Endometrial microvascular endothelial cells (primary cell): ENCODE results near the gene PSMG1. TPM values are rescaled to one million over a fixed set of nuclear protein-coding genes. Genes with fewer than 3 reads are reported as not detected.
"Not testable (repeated sequence)": the region's sequence is repeated elsewhere in the genome, so short reads cannot be mapped to it uniquely, and the experiment has no call there.

Experiments used
- in situ Hi-C: cut with HindIII; loops from 2 replicates; pipeline ENCODE4 v1.10.0; 2017; ENCODE audit warnings: low sequenced_read_pairs, low pct_unique_long_range_greater_than_20kb; ENCODE audit errors: inconsistent ontology term
- total RNA-seq: library from RNA; depleted of rRNA; stranded (reverse); fragments of >200 nt; gene quantifications from one replicate; pipeline ENCODE4 v1.2.3, GENCODE V29; 2015; ENCODE audit errors: inconsistent ontology term

The PSMG1 gene, protein sequence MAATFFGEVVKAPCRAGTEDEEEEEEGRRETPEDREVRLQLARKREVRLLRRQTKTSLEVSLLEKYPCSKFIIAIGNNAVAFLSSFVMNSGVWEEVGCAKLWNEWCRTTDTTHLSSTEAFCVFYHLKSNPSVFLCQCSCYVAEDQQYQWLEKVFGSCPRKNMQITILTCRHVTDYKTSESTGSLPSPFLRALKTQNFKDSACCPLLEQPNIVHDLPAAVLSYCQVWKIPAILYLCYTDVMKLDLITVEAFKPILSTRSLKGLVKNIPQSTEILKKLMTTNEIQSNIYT
- 99.0 TPM for total RNA-seq

DNA sequence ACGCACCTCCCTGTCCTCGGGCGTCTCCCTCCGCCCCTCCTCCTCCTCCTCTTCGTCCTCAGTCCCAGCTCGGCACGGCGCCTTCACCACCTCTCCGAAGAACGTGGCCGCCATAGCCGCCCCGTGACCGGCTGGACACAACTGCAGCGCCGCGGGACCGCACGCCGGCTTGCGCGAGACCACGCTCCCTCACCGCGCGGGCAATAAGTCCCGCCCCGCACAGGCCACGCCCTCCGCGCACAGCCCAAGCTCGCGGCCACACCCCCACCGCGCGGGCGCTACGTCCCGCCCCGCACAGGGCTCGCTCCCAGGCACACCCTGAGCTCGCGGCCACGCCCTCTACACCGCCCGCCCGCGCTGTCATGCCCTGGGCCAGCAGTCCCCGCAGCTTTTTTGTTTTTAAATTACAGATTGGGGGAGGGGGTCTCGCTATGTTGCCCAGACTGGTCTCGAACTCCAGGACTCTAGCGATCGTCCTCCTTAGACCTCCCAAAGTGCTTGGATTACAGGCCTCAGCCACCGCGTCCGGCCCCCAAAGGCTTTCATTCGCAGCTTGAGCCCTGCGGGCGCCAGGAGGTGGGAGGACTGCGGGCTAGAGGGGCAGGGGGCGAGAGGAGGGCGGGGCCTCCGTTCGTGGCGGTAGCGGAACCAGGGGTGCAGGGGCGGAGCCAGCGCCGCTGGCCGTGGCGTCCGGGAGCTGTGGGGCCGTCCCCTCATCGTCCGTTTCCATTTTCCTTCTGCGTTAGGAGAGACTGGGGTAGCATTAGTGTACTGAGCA is at the start of gene PSMG1:
Gene PSMG1 (minus strand): TSS at position 180 of the 778 bp plus-strand sequence. CDS start 66 bp downstream, at position 114.
- in situ Hi-C loops = no loop called here

DNA sequence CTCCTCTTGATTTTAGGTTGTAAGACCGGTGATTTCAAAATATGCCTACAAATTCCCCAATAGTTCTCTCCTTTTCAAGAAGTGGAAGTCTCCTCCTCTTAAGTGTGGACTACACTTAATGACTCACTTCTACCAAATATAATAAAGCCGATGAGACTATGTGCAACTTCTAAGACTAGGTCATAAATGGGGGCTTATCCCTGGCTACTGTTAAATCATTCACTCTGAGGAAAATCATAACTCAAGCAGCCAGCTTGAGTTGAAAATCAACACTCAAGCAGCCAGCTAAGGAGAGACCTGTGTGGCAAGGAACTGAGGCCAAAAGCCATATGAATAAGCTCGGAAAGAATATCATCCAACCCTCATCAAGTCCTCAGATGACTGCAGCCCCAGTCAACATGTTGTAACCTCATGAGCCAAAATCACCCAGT is 49.6 kb upstream of the PSMG1 start:
- in situ Hi-C loops = no loop called here

DNA sequence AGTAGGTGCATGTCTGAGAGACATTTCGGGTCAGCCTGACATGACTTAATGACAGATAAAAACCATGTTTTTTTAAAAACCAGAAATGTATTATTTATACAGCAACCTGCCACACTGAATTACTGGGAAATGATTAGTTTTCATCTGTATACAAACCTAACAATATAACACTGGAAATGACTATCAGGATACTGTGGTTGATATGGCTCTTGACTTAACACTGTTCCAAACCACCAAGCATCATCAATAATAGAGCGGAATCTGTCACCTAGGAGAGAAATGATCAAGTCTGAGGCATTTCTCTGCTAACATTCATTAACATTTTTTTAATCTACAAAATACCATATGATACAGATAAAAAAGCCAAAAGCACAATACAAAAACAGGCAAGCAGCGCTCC is 41.7 kb upstream of the PSMG1 start:
- in situ Hi-C loops = no loop called here

DNA sequence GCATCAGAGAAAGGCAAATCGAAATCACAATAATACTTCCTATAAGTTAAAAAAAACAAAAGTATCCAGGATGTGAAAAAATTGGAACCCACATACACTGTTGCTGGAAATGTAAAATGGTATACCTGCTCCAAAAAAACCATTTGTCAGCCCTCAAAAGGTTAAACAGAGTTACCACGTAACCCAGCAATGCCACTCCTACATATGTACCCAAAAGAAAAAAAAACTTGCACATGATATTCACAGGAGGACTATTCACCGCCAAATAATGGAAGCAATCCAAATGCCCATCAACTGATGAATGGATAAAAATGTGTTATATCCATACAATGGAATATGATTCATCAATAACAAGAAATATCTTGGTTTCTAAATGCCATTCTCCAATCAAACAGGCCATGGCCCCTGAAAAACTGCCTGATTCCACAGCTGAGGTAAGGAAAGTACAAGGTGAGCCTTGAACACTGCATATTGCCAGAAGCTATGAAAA is 38.8 kb upstream of the PSMG1 start:
- in situ Hi-C loops = no loop called here

DNA sequence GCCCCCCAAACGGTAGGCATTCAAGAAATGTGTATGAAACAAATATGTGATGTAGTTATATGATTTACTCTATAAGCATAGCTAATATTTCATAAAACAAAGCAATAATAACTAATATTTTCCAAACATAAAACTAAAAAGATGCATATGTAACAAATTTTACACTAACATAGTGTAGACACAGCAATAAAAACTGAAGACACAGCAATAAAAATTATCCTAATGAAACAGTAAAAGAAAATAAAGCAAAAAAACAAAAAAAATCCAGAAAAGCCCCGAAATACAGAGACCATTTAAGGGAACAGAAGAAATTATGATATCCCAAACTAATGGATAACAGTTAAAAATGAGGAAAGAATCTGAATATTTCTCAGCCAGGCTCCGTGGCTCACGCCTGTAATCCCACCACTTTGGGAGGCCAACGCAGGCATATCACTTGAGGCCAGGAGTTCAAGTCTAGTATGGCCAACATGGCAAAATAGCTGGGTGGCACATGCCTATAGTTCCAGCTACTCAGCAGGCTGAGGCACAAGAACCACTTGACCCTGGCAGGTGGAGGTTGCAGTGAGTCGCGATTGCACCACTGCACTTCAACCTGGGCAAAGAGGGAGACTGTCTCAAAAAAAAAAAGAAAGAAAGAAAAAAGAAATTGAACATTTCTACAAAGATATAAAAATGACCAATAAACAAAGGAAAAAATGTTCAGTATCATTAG is 38.2 kb upstream of the PSMG1 start:
- in situ Hi-C loops = no loop called here

DNA sequence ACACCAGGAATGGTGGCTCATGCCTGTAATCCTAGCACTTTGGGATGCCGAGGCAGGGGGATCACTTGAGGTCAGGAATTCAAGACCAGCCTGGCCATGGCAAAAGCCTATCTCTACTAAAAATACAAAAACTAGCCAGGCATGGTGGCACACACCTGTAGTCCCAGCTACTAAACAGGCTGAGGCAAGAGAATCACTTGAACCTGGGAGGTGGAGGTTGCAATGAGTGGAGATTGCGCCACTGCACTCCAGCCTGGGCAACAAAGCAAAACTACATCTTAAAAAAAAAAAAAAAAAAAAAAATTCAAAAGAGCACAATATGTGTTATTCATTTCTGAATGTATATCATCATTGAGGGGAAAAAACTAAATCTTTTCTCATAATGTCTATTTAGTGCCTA is 37.6 kb upstream of the PSMG1 start:
- in situ Hi-C loops = not testable (repeated sequence)

DNA sequence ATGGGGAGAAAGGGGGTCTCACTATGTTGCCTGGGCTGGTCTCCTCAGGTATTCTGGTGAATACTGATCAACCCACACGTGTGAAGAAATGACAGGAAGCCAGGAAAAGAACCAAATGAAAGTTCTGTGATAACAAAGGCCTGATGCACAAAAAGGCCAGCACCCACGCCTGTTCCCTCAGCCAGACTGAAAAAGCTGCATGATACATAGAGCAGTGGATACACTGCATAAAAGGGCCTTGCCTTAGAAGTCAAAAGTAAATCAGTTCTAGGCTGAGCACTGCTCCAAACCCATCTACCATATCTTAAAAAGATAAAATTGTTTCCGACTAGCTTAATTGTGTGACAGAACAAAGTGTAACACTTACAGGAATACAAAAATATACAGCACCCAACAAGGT is 36.9 kb upstream of the PSMG1 start:
- in situ Hi-C loops = no loop called here

DNA sequence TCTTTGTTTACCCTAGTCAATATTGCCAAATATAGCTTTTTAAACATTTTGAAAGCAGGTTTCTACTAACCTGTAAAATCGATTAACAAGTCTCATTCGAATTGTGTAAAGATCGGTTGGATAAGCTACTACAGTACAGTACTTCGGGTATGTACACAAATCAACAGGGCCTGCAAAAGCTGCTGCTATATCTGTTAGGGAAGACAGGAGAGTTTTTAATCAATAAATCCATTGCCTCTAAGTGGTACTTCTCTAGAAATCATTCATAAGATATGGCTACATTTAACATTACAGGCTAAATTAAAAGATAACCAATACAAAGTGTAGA is 34.8 kb upstream of the PSMG1 start:
- in situ Hi-C loops = no loop called here

DNA sequence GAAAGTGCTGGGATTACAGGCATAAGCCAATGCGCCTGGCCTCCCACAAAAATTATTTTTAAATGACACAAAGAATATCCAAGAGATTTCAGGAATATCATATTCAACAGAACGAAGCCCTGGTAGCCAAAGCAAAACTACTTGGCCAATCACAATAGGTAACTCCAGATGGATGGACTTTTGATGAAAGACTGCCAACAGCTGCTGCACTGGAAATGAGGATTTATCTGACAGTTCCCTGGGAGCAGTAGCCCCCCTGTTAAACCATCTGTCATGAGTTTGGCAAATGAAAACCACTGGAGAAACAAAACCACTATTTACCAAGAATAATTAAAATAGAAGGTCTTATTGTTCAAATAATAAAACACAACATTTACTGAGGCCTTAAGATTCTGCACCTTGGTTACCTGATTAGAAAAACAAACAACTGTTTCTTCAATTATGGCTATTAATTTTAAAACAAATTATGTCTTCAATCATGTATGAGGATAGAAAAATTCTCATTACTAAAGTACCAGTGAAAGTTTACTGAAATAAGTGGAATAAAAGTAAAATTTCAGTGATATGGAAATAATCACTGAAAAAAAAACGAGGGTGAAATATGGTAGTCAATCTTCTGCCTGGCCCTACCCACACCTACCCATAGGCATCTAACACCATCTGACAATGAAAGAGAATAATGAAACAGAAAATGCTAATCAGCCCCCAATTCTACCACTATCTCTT is 34.3 kb upstream of the PSMG1 start:
- in situ Hi-C loops = no loop called here

DNA sequence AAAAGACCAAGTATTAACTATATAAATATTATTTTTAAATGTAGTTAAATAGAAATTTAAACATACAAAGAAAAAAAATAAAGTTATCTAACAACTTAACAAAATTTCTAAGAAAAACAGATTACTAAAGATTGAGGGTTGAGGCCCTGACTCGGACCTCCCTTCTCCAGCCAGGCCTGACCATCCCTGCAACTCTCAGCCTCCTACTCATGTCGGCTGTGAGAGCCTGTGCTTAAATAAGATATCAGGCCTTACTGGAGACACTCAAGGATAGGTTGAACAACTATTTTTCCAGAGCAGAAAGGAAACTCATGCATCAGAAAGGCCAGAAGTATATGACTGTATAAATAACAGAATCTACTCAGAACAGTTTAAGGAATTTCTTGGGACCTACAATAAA is 33.0 kb upstream of the PSMG1 start:
- in situ Hi-C loops = no loop called here

DNA sequence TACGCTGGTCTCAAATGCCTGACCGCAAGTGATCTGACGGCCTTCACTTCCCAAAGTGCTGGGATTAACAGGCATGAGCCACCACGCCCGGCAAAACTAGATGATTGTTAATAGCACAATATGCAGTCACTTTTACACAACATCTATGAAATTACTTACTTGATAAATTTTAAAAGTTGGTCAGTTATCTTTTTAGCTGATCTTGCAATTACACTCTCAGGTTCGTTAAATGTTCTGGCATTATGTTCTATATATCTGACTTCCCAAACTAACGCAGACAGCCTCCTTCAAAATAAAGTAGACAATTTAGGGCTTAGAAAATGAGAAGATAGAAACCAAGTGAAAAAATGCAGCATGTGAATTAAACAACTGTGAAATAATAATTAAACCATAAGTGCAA is 31.8 kb upstream of the PSMG1 start:
- in situ Hi-C loops = no loop called here

DNA sequence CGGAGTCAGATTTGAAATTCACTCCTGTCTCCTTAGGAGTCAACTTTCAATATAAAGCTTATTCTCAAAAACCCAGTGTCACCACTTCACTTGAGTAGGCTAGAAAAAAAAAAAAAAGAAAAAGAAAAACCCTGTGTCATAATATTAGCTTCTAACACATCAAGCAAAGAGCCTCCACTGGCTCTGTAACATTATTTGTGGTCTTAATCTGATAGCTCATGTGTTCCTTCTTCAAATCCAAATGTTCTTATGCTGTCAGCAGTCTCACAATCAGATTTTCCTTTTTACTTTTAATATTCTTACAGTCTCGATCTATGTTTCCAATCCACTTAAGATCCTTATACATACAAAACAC is 26.1 kb upstream of the PSMG1 start:
- in situ Hi-C loops = no loop called here

DNA sequence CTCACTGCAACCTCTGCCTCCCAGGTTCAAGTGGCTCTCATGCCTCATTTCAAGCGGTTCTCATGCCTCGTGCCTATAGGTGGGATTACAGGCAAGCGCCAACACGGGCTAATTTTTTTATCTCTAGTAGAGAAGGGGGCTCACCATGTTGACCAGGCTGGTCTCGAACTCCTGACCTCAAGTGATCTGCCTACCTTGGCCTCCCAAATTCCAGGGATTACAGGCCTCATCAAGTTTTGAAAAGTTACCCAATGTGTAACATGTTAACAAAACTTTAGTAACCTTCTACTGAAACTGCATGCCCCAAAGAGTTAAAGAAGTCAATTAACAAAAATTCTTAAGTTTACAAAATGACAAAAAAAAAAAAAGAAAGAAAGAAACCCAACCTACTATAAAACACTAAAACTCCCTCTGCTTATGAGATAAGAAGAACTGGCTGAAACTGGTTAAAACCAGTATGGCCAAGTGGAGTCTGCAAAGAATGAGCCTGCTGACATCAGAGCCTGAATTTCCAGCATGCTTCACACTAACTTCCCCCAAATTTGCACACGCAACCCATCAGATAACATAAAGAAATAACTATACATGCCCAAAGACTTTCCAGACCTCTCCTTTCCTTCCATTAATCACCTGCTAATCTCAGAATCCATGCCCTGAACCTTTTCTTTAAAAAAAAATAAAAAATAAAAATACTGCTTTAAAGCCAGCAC is 25.5 kb upstream of the PSMG1 start:
- in situ Hi-C loops = no loop called here

DNA sequence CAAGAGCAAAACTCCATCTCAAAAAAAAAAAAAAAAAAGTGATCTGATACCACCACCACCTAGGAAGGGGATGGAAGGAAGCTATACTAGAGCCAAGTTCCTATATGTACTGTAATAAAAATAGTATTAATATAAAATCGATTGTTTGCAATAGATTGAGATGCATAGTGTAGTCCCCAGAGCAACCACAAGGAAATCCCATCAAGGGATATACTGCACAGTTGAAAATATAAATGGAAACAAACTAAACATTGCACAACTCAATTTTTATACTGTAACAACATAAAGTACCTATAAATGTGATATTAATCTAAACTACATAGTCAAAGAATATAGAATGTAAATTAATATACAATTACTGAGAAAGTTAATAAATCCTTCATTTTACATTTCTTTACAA is 20.9 kb upstream of the PSMG1 start:
- in situ Hi-C loops = no loop called here

DNA sequence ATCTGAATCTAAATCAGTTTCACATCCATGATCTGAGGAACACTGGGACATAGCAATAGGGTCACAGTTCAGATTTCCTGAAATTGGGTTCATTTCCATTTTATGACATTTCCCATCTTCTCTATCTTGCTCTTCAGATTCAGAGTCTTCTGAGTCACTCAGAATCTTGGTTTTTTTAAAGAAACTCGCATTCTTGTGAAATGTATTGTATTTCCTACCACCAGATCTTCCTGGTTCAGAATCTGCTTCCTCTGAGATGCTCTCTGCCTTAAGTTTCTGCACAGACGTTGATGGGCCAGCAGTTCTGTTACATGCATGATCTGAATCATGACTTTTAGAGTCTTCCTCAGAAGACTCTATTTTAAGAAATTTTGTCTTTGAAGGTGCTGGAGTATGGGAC is 15.5 kb upstream of the PSMG1 start:
- in situ Hi-C loops = no loop called here

DNA sequence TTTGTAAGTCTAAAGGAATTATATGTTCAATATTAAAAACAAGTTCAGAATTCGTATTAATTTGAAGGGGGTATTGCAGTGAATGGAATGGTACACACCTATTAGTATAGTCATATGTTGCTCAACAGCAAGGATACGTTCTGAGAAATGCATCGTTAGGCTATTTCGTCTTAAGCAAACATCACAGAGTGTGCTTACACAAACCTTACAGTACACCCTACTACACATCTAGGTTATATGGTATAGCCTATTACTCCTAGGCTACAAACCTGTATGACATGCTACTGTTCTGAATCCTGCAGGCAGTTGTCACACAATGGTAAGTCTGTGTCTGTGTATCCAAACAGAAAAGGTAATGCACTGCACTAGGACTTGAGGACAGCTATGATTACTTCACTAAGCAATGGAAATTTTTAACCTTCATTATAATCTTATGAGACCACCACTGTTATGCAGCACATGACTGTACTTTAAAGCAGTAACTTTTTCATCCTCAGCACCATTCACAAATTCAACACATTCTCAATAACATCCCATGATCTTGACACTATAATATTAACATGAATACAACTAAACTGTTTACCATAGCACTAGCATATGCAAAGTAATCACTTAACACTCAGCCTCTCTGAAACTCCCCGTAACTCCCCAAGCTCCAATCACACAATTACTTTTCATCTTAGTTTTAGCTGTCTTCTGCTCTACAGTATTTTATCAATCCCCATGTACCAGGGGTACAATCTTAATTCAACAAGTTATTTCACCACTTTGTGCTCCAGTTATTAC is 14.4 kb upstream of the PSMG1 start:
- in situ Hi-C loops = no loop called here

DNA sequence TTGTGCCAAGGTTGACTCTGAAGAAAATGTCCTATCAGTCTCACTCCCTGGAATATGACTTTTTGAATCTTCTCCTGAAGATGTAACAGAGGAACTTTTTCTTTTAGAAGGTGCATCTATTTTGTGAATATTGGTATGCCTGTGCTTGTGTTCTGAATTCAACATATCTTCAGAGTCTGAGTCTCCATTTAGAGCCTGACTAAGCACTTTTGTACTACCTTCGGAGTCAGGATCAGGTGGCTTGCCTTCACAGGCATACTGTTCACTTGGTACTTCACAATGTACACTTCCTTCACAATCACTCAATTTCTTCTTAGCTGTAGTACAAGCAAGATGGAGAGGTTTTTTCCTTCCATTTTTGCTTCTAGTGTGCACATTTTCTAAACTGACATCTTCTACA is 13.6 kb upstream of the PSMG1 start:
- in situ Hi-C loops = no loop called here

DNA sequence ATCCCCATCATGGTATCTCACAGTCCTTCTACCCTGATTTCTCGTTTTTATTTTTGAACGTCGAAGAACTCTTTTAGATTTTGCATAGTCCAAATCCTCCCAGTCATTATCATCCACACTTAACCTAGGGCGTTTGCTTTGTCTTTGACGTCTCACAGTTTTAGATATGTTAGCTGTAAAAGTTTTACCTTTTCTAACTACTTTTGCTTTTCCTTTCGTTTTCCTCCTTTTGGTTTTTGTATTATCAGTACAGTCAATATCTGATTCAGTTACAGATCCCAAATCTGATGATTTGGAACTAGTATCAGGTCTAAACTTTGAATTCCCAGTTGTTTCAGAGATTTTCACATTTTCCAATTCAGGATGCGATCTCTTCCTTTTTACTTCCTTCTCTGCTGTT is 13.1 kb upstream of the PSMG1 start:
- in situ Hi-C loops = no loop called here
